IPS DF 6.9 (cell line): ENCODE measurements around the gene GJB5.

Source experiments
- DNase-seq: peaks from one replicate; pipeline ENCODE4 v3.0.0-alpha.2; 2013; ENCODE audit warnings: low read depth, low spot score
- H3K27ac ChIP-seq: one replicate; pipeline ENCODE4 v1.5.1; 2013; ENCODE audit warnings: low read length, control low read depth
- H3K27me3 ChIP-seq: 2 replicates; pipeline ENCODE4 v1.6.1; 2013; ENCODE audit warnings: mild to moderate bottlenecking, low read length; ENCODE audit not compliant: control insufficient read depth, insufficient read depth
- H3K36me3 ChIP-seq: 2 replicates; pipeline ENCODE4 v1.6.1; 2013; ENCODE audit warnings: low read length; ENCODE audit not compliant: control insufficient read depth, insufficient read depth
- H3K4me1 ChIP-seq: 2 replicates; pipeline ENCODE4 v1.6.1; 2013; ENCODE audit warnings: low read length; ENCODE audit not compliant: control insufficient read depth, insufficient read depth
- H3K4me3 ChIP-seq: 2 replicates; pipeline ENCODE4 v1.5.1; 2013; ENCODE audit warnings: mild to moderate bottlenecking, low read length
- H3K9me3 ChIP-seq: 2 replicates; pipeline ENCODE4 v1.6.1; 2013; ENCODE audit warnings: low read length, inconsistent platforms; ENCODE audit not compliant: control insufficient read depth, insufficient read depth
- WGBS: extraction: QIAGEN DNeasy Blood & Tissue Kit; methylation state at CpG from one replicate; pipeline ENCODE4 v1.1.7; 2013; ENCODE audit warnings: mixed read lengths, missing lambda C conversion rate; ENCODE audit not compliant: insufficient read length, insufficient coverage; 5-methylcytosine and 5-hydroxymethylcytosine counted together

The GJB5 gene

GRCh38 chr1:34784751-34785221 is 29.9 kb downstream of the GJB5 start:
- H3K27me3 ChIP-seq, result no peaks in the 10 kb centered on the region; the same call in 1 of the 2 replicates
- no peaks in the 10 kb centered on the region for H3K9me3 ChIP-seq
- H3K36me3 ChIP-seq, result no peaks in the 10 kb centered on the region
- no CpG with 5 or more reads among the region's 28 CpGs for WGBS
- DNase-seq, result no peak
- H3K4me1 ChIP-seq, result no peaks in the 10 kb centered on the region
- H3K4me3 ChIP-seq, result no peak overlapping the region
- no peak overlapping the region for H3K27ac ChIP-seq

GRCh38 chr1:34785231-34785874 is 30.5 kb downstream of the GJB5 start:
- Histone ChIP-seq H3K27me3 (no peaks in the 10 kb centered on the region; the same call in 1 of the 2 replicates), H3K4me3 (no peak overlapping the region), H3K27ac (no peak overlapping the region), H3K9me3 (no peaks in the 10 kb centered on the region), H3K36me3 (no peaks in the 10 kb centered on the region), H3K4me1 (no peaks in the 10 kb centered on the region)
- no CpG with 5 or more reads among the region's 22 CpGs for WGBS
- DNase-seq, result no peak

- DNase-seq, result no peak
- Histone ChIP-seq H3K27me3 (no peaks in the 10 kb centered on the region; the same call in 1 of the 2 replicates), H3K4me3 (no peak overlapping the region), H3K27ac (no peak overlapping the region), H3K36me3 (no peaks in the 10 kb centered on the region), H3K4me1 (no peaks in the 10 kb centered on the region), H3K9me3 (no peaks in the 10 kb centered on the region)
- WGBS, result no CpG with 5 or more reads among the region's 4 CpGs
Measured at GRCh38 chr1:34785875-34786470, 31.1 kb downstream of the GJB5 start.

- peak; percentile 61 for DNase-seq
- H3K27ac ChIP-seq, result no peak overlapping the region
- WGBS, result no CpG with 5 or more reads among the region's 14 CpGs
- H3K36me3 ChIP-seq, result no peaks in the 10 kb centered on the region
- no peaks in the 10 kb centered on the region for H3K4me1 ChIP-seq
- H3K4me3 ChIP-seq, result no peak overlapping the region
- no peaks in the 10 kb centered on the region; the same call in 1 of the 2 replicates for H3K27me3 ChIP-seq
- H3K9me3 ChIP-seq, result no peaks in the 10 kb centered on the region
Measured at GRCh38 chr1:34786521-34787325, 31.9 kb downstream of the GJB5 start.

- H3K4me1 ChIP-seq, result 0 out of 2 replicates have a peak, but pooled peaks cover 2% of the 10 kb centered on the region
- H3K27ac ChIP-seq, result no peak overlapping the region
- no CpG with 5 or more reads among the region's 9 CpGs for WGBS
- peak; percentile 41 for DNase-seq
- no peak overlapping the region for H3K4me3 ChIP-seq
- no peaks in the 10 kb centered on the region for H3K27me3 ChIP-seq
- H3K36me3 ChIP-seq, result no peaks in the 10 kb centered on the region
- H3K9me3 ChIP-seq, result no peaks in the 10 kb centered on the region
Measured at GRCh38 chr1:34787461-34788420, 32.9 kb downstream of the GJB5 start.

- H3K4me1 ChIP-seq, result 0 out of 2 replicates have a peak, but pooled peaks cover 2% of the 10 kb centered on the region
- H3K27me3 ChIP-seq, result no peaks in the 10 kb centered on the region; the same call in 1 of the 2 replicates
- WGBS, result no CpG with 5 or more reads among the region's 6 CpGs
Measured at GRCh38 chr1:34790985-34791384, 36.1 kb downstream of the GJB5 start.

GRCh38 chr1:34792424-34792823 is 37.6 kb downstream of the GJB5 start:
- H3K36me3 ChIP-seq, result no peaks in the 10 kb centered on the region
- H3K4me3 ChIP-seq, result peak overlapping the region; percentile 53; the same call in 1 of the 2 replicates
- WGBS, result no CpG with 5 or more reads among the region's 10 CpGs
- H3K27me3 ChIP-seq, result no peaks in the 10 kb centered on the region; the same call in 1 of the 2 replicates
- DNase-seq, result no peak
- H3K27ac ChIP-seq, result no peak overlapping the region
- no peaks in the 10 kb centered on the region for H3K9me3 ChIP-seq
- peaks cover 2% of the 10 kb centered on the region; the same call in 1 of the 2 replicates for H3K4me1 ChIP-seq

More at GRCh38 chr1:34790985-34791384, 36.1 kb downstream of the GJB5 start:
- Histone ChIP-seq H3K9me3 (no peaks in the 10 kb centered on the region), H3K36me3 (no peaks in the 10 kb centered on the region), H3K4me3 (no peak overlapping the region), H3K27ac (no peak overlapping the region)
- DNase-seq, result no peak

GRCh38 chr1:34792868-34793727 is 38.3 kb downstream of the GJB5 start, which contains the start of gene GJA4:
Gene GJA4, plus strand, starts transcription at chr1:34792999. Its CDS starts 1,215 bp downstream, at chr1:34794214.
- no CpG with 5 or more reads among the region's 45 CpGs for WGBS
- peaks cover 2% of the 10 kb centered on the region; the same call in 1 of the 2 replicates for H3K4me1 ChIP-seq
- H3K27ac ChIP-seq, result no peak within 1 kb of the TSS
- H3K36me3 ChIP-seq, result no peaks in the 10 kb centered on the region
- no peaks in the 10 kb centered on the region for H3K9me3 ChIP-seq
- H3K4me3 ChIP-seq, result peak within 1 kb of the TSS; percentile 53; the same call in 1 of the 2 replicates
- no peaks in the 10 kb centered on the region; the same call in 1 of the 2 replicates for H3K27me3 ChIP-seq
- DNase-seq, result no peak
